ENCODE results near the gene ABCA2.

The ABCA2 gene

GRCh38 chr9:137000177-137000930 is 27.7 kb downstream of the ABCA2 start:
- H3K9me3 ChIP-seq (ENCODE audit: control insufficient read depth, low read length), result no peaks in the 10 kb centered on the region
- peaks cover 13% of the 10 kb centered on the region for H3K4me1 ChIP-seq (ENCODE audit: control insufficient read depth, insufficient read depth, low read length, poor library complexity, severe bottlenecking)
- H3K4me3 ChIP-seq (ENCODE audit: extremely low read depth, insufficient read depth, low read length, poor library complexity, severe bottlenecking), result no peak overlapping the region
- 93 to 97% methylated on average over 6 of the region's 10 CpGs for WGBS, 2 experiments (ENCODE audit: insufficient coverage in 2 of 2)
- no peaks in the 10 kb centered on the region for H3K36me3 ChIP-seq (ENCODE audit: control insufficient read depth, insufficient read depth, low read length)
- H3K27ac ChIP-seq (ENCODE audit: low read depth, low read length, severe bottlenecking), result no peak overlapping the region

- WGBS, 2 experiments (ENCODE audit: insufficient coverage in 2 of 2), result 94 to 95% methylated on average over 11 to 12 of the region's 18 CpGs
- Histone ChIP-seq H3K27ac (ENCODE audit: low read depth, low read length, severe bottlenecking) (no peak overlapping the region), H3K4me1 (ENCODE audit: control insufficient read depth, insufficient read depth, low read length, poor library complexity, severe bottlenecking) (peaks cover 19% of the 10 kb centered on the region), H3K4me3 (ENCODE audit: extremely low read depth, insufficient read depth, low read length, poor library complexity, severe bottlenecking) (no peak overlapping the region), H3K36me3 (ENCODE audit: control insufficient read depth, insufficient read depth, low read length) (peaks cover 12% of the 10 kb centered on the region), H3K9me3 (ENCODE audit: control insufficient read depth, low read length) (no peaks in the 10 kb centered on the region)
Observed at GRCh38 chr9:136997830-136998234, 30.2 kb downstream of the ABCA2 start.

- H3K9me3 ChIP-seq (ENCODE audit: control insufficient read depth, low read length), result no peaks in the 10 kb centered on the region
- no peak overlapping the region for H3K4me3 ChIP-seq (ENCODE audit: extremely low read depth, insufficient read depth, low read length, poor library complexity, severe bottlenecking)
- WGBS, 2 experiments (ENCODE audit: insufficient coverage in 2 of 2), result 88% methylated on average over 9 to 10 of the region's 10 CpGs
- H3K4me1 ChIP-seq (ENCODE audit: control insufficient read depth, insufficient read depth, low read length, poor library complexity, severe bottlenecking), result peaks cover 22% of the 10 kb centered on the region
- H3K36me3 ChIP-seq (ENCODE audit: control insufficient read depth, insufficient read depth, low read length), result peaks cover 12% of the 10 kb centered on the region
- no peak overlapping the region for H3K27ac ChIP-seq (ENCODE audit: low read depth, low read length, severe bottlenecking)
Observed at GRCh38 chr9:136997371-136997770, 30.7 kb downstream of the ABCA2 start.

GRCh38 chr9:136996361-136997292 is 31.4 kb downstream of the ABCA2 start, which contains the start of gene CLIC3:
Gene CLIC3 (minus strand): TSS chr9:136996568. CDS start chr9:136996543, 25 bp downstream.
- no peaks in the 10 kb centered on the region for H3K9me3 ChIP-seq (ENCODE audit: control insufficient read depth, low read length)
- WGBS, 2 experiments (ENCODE audit: insufficient coverage in 2 of 2), result 54 to 57% methylated on average over 22 to 24 of the region's 35 CpGs
- H3K36me3 ChIP-seq (ENCODE audit: control insufficient read depth, insufficient read depth, low read length), result peaks cover 12% of the 10 kb centered on the region
- no peak within 1 kb of the TSS for H3K4me3 ChIP-seq (ENCODE audit: extremely low read depth, insufficient read depth, low read length, poor library complexity, severe bottlenecking)
- H3K4me1 ChIP-seq (ENCODE audit: control insufficient read depth, insufficient read depth, low read length, poor library complexity, severe bottlenecking), result peaks cover 22% of the 10 kb centered on the region
- H3K27ac ChIP-seq (ENCODE audit: low read depth, low read length, severe bottlenecking), result peak within 1 kb of the TSS; percentile 5

- Histone ChIP-seq H3K4me3 (ENCODE audit: extremely low read depth, insufficient read depth, low read length, poor library complexity, severe bottlenecking) (no peak overlapping the region), H3K36me3 (ENCODE audit: control insufficient read depth, insufficient read depth, low read length) (peaks cover 12% of the 10 kb centered on the region), H3K27ac (ENCODE audit: low read depth, low read length, severe bottlenecking) (peak overlapping the region; percentile 5), H3K4me1 (ENCODE audit: control insufficient read depth, insufficient read depth, low read length, poor library complexity, severe bottlenecking) (peaks cover 22% of the 10 kb centered on the region), H3K9me3 (ENCODE audit: control insufficient read depth, low read length) (peaks cover 3% of the 10 kb centered on the region)
- WGBS, 2 experiments (ENCODE audit: insufficient coverage in 2 of 2), result 84 to 94% methylated on average over 9 to 10 of the region's 12 CpGs
Observed at GRCh38 chr9:136995772-136996311, 32.2 kb downstream of the ABCA2 start.

- Histone ChIP-seq H3K36me3 (ENCODE audit: control insufficient read depth, insufficient read depth, low read length) (peaks cover 12% of the 10 kb centered on the region), H3K27ac (ENCODE audit: low read depth, low read length, severe bottlenecking) (no peak overlapping the region), H3K4me3 (ENCODE audit: extremely low read depth, insufficient read depth, low read length, poor library complexity, severe bottlenecking) (no peak overlapping the region), H3K4me1 (ENCODE audit: control insufficient read depth, insufficient read depth, low read length, poor library complexity, severe bottlenecking) (peaks cover 22% of the 10 kb centered on the region), H3K9me3 (ENCODE audit: control insufficient read depth, low read length) (peaks cover 6% of the 10 kb centered on the region)
- WGBS, 2 experiments (ENCODE audit: insufficient coverage in 2 of 2), result 90 to 93% methylated on average over 9 to 27 of the region's 30 CpGs
Observed at GRCh38 chr9:136995362-136995761, 32.7 kb downstream of the ABCA2 start.

GRCh38 chr9:136994888-136995230 is 33.2 kb downstream of the ABCA2 start:
- WGBS, 2 experiments (ENCODE audit: insufficient coverage in 2 of 2), result 73 to 86% methylated on average over 38 to 40 of the region's 40 CpGs
- no peak overlapping the region for H3K4me3 ChIP-seq (ENCODE audit: extremely low read depth, insufficient read depth, low read length, poor library complexity, severe bottlenecking)
- H3K9me3 ChIP-seq (ENCODE audit: control insufficient read depth, low read length), result peaks cover 8% of the 10 kb centered on the region
- H3K27ac ChIP-seq (ENCODE audit: low read depth, low read length, severe bottlenecking), result no peak overlapping the region
- peaks cover 19% of the 10 kb centered on the region for H3K4me1 ChIP-seq (ENCODE audit: control insufficient read depth, insufficient read depth, low read length, poor library complexity, severe bottlenecking)
- peaks cover 12% of the 10 kb centered on the region for H3K36me3 ChIP-seq (ENCODE audit: control insufficient read depth, insufficient read depth, low read length)

GRCh38 chr9:136994180-136994887 is 33.7 kb downstream of the ABCA2 start:
- 81 to 89% methylated on average over 52 to 53 of the region's 54 CpGs for WGBS, 2 experiments (ENCODE audit: insufficient coverage in 2 of 2)
- Histone ChIP-seq H3K27ac (ENCODE audit: low read depth, low read length, severe bottlenecking) (no peak overlapping the region), H3K4me3 (ENCODE audit: extremely low read depth, insufficient read depth, low read length, poor library complexity, severe bottlenecking) (no peak overlapping the region), H3K9me3 (ENCODE audit: control insufficient read depth, low read length) (peaks cover 8% of the 10 kb centered on the region), H3K4me1 (ENCODE audit: control insufficient read depth, insufficient read depth, low read length, poor library complexity, severe bottlenecking) (peaks cover 19% of the 10 kb centered on the region), H3K36me3 (ENCODE audit: control insufficient read depth, insufficient read depth, low read length) (peaks cover 12% of the 10 kb centered on the region)

- peaks cover 19% of the 10 kb centered on the region for H3K4me1 ChIP-seq (ENCODE audit: control insufficient read depth, insufficient read depth, low read length, poor library complexity, severe bottlenecking)
- peaks cover 8% of the 10 kb centered on the region for H3K9me3 ChIP-seq (ENCODE audit: control insufficient read depth, low read length)
- peak overlapping the region; percentile 72 for H3K4me3 ChIP-seq (ENCODE audit: extremely low read depth, insufficient read depth, low read length, poor library complexity, severe bottlenecking)
- H3K27ac ChIP-seq (ENCODE audit: low read depth, low read length, severe bottlenecking), result no peak overlapping the region
- 42 to 44% methylated on average over 17 of the region's 18 CpGs for WGBS, 2 experiments (ENCODE audit: insufficient coverage in 2 of 2)
- peaks cover 12% of the 10 kb centered on the region for H3K36me3 ChIP-seq (ENCODE audit: control insufficient read depth, insufficient read depth, low read length)
Observed at GRCh38 chr9:136992819-136993369, 35.1 kb downstream of the ABCA2 start.

Data from mesodermal cell (in vitro differentiated cells).